Psoas muscle (tissue), 8 donors: ENCODE data around the gene TADA3. TPM values are rescaled to one million over a fixed set of nuclear protein-coding genes. Genes with fewer than 3 reads are reported as not detected.

Experiments
- ATAC-seq, 4 donors: fragments of 200-7000 bp; cut with Tn5 transposase; one replicate each; pipeline ENCODE4 v1.9.1; 2020; ENCODE audit warnings: moderate library complexity in 3 of 4, mild to moderate bottlenecking in 2 of 4
- DNase-seq, 2 donors: peaks; one replicate each; pipeline ENCODE4 v3.0.0-alpha.2; 2020
- H3K27ac ChIP-seq: fragments of 200-600 bp; one replicate; pipeline ENCODE4 v1.8.0; 2022
- H3K27me3 ChIP-seq, 3 donors: fragments of 200-600 bp in 1 of 3; one replicate each; pipeline versions ENCODE4 v1.6.1 to v1.8.0; 2013 to 2022; ENCODE audit warnings: low read length in 2 of 3, mild to moderate bottlenecking in 2 of 3, moderate library complexity in 1 of 3; ENCODE audit not compliant: insufficient read depth in 3 of 3
- H3K36me3 ChIP-seq, 2 donors: fragments of 200-600 bp in 1 of 2; one replicate each; pipeline versions ENCODE4 v1.6.1 to v1.8.0; 2013 to 2022; ENCODE audit warnings: low read depth in 1 of 2, mild to moderate bottlenecking in 1 of 2, moderate library complexity in 1 of 2; ENCODE audit not compliant: insufficient read depth in 1 of 2
- H3K4me1 ChIP-seq: fragments of 200-600 bp; one replicate; pipeline ENCODE4 v1.8.0; 2022
- H3K4me3 ChIP-seq: fragments of 200-600 bp; one replicate; pipeline ENCODE4 v1.8.0; 2022; ENCODE audit warnings: mild to moderate bottlenecking
- H3K9me3 ChIP-seq: fragments of 200-600 bp; one replicate; pipeline ENCODE4 v1.8.0; 2022
- WGBS, 3 donors: extraction: QIAGEN DNeasy Blood & Tissue Kit; methylation state at CpG; one replicate each; pipeline versions ENCODE4 v1.1.6 to v1.1.7; 2013; 5-methylcytosine and 5-hydroxymethylcytosine counted together
- intact Hi-C, 2 donors: fragments of 100-400 bp; cut with DNase I; formaldehyde crosslinking; loops; one replicate each; pipeline versions ENCODE4 v1.11.0 to v1.14.2; 2022
- polyA plus RNA-seq, 3 donors: library from polyadenylated mRNA; stranded (reverse); fragments of 200-250 nt; gene quantifications; one replicate each; pipeline ENCODE4 v1.2.3, GENCODE V29; 2013
- total RNA-seq, 4 donors: library from RNA; stranded (reverse); fragmentation: NEBNext Ultra II Directional in 2 of 4; extraction: Animal tissue kit (Norgen Biotek cat#: 25700) in 2 of 4; gene quantifications; one replicate each; pipeline versions ENCODE4 v1.2.1 to v1.2.4, GENCODE V29; 2021 to 2023
- TF ChIP-seq, protein P1 (sequence below): fragments of 200-600 bp; IDR thresholded peaks from one replicate; pipeline ENCODE4 v1.8.0; 2022; ENCODE audit warnings: antibody characterized with exemption
- donor health status: healthy with polysubstance abuse.
- donor health status: DM: no; HTN: no; CAD: no; lungs with moderate emphysema.
- donor health status: Bipolar disorder and iron deficiency.
- donor health status: healthy.
- donor health status: DM: yes; HTN: yes; CAD: no.
- donor health status: DM: no; HTN: no; CAD: no.
- donor health status: DM: no; HTN: no; CAD: no.
- donor health status: DM: yes; HTN: yes; CAD: no.

The TADA3 gene
- total and polyA plus RNA-seq, 7 donors, result 42.2 to 75.7 (median 43.3) TPM

DNA sequence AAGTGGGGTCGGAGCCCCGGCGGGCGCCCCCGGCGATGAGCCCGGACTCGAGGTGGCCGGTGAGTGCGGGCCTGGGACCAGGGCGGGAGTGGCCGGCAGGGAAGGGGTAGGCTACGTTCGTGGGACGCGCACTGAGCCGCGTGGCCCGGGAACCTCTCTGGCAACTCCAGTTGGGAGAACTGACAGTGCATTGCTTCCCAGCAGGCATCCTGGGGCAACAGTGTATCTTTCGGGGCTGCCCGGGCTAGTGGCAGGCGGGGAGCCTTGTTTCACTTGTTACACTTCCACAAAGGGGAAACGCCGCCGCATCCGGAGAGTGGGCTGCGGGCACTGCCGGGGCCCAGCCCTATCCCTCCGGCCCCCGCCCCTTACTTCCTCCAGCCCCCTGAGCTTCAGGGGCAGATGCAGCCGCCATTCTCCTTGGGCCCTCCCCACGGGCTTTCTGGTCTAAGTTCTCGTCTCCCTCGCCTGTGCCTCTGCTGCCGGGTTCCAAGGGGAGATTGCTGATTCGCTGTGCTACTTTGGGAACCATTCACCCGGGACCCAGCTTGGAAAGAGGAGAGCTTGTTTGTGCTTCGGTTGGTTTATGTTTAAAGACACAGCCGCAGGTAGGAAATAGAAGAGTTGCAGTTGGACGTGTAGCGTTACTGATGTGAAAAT lies 60.1 kb downstream of the TADA3 start:
- TF ChIP-seq, protein P1, sequence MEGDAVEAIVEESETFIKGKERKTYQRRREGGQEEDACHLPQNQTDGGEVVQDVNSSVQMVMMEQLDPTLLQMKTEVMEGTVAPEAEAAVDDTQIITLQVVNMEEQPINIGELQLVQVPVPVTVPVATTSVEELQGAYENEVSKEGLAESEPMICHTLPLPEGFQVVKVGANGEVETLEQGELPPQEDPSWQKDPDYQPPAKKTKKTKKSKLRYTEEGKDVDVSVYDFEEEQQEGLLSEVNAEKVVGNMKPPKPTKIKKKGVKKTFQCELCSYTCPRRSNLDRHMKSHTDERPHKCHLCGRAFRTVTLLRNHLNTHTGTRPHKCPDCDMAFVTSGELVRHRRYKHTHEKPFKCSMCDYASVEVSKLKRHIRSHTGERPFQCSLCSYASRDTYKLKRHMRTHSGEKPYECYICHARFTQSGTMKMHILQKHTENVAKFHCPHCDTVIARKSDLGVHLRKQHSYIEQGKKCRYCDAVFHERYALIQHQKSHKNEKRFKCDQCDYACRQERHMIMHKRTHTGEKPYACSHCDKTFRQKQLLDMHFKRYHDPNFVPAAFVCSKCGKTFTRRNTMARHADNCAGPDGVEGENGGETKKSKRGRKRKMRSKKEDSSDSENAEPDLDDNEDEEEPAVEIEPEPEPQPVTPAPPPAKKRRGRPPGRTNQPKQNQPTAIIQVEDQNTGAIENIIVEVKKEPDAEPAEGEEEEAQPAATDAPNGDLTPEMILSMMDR, result no peak
- H3K27me3 ChIP-seq, result no peaks in the 10 kb centered on the region
- intact Hi-C loops, result no loop called here
- peak overlapping the region; percentile 95 for H3K4me3 ChIP-seq
- peaks cover 17% of the 10 kb centered on the region for H3K4me1 ChIP-seq
- no peak for DNase-seq
- peaks cover 0 to 35% of the 10 kb centered on the region in 2 donors for H3K36me3 ChIP-seq
- peak in 3 of 4 donors; percentile 5 to 28 (median 23) for ATAC-seq
- H3K27ac ChIP-seq, result peak overlapping the region; percentile 100
- no peaks in the 10 kb centered on the region for H3K9me3 ChIP-seq
- 1 to 2% (median 1%) methylated on average over 30 to 41 of the region's 41 CpGs for WGBS, 3 donors

DNA sequence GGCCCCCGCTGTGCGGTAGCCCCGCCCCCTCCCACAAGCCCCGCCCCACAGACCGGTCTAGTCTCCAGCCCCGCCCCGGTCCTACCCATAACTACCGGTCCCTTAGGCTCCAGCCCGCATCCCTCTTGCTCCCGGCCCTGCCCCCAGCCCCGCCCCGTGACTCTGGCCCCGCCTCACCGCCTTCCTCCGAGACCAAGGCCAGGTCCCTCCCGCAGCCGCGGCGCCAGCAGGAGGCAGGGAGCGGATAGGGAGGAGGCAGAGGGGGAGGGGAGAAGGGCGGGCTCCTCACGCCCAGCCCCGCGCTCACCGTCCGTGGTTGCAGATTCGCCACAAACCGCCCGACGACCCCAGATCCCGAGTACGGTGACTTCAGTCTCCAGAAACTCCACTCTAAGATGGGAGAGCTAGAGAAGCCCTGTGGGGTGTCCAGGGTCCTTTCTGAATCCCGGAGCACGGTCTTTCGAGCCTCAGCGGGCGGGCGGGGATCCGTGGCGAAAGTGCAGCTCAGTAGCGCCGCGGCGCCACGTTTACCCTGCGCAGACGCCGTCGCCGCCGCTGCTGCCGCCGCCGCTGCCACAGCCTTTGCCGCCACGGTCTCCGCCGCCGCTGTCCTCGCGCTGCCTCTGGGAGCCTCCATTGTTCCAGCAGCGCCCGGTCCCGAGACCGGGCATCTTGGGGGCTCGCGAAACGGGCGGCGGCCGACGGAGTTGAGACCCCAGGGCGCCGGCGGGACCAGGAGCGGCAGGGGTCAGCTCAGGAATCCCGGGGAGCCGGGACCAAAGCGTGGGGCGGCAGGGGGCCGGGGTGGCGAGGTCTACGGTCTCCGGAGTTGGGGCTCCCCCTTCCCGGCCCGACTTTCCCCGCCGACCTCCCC lies 60.8 kb downstream of the TADA3 start, which contains the start of gene BRPF1:
BRPF1 (plus strand) TSS at position 530 of the 874 bp plus-strand sequence. CDS start 2,406 bp downstream, outside the sequence.
- ATAC-seq, result peak; percentile 97 to 98 (median 98)
- peak within 1 kb of the TSS; percentile 100 for H3K27ac ChIP-seq
- intact Hi-C loops, result loop anchor here in 1 of 2 donors (1.0 kb wide), 1 partner anchor 18 kb away; the partner anchor contains the start of gene OGG1
- TF ChIP-seq, protein P1, result no peak
- H3K36me3 ChIP-seq, result peaks cover 0 to 27% of the 10 kb centered on the region in 2 donors
- peak within 1 kb of the TSS; percentile 95 for H3K4me3 ChIP-seq
- peaks cover 17% of the 10 kb centered on the region for H3K4me1 ChIP-seq
- no peaks in the 10 kb centered on the region for H3K27me3 ChIP-seq
- 0 to 1% (median 1%) methylated on average over 66 to 88 of the region's 88 CpGs for WGBS, 3 donors
- peak; percentile 100 for DNase-seq
- no peaks in the 10 kb centered on the region for H3K9me3 ChIP-seq

DNA sequence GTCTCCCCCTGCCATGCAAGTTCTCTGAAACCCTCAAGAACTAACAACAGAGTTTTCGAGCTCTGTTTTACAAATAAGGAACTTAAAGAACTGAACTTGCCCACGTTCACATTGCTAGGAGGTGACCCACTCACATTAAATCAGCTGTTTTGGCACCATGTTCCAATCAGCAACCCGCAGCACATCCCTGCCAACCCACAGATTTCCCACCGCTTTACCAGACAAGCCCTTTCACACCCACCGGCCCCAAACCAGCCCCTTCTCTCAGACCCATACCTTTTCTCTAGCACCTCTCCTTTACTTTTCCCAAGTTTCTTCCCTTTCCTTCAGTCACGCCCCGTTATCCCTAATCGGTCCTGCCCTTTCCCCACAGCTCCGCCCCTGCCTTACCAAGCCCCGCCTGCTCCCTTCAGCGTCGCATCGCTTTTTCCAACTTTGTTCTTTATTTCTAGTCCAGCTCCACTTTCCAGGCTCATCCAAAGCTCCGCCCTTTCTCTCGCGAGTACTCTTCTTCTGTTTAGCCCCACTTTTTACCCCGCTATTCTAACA lies 61.5 kb downstream of the TADA3 start:
- intact Hi-C loops, result loop anchor here in 1 of 2 donors (1.0 kb wide), 1 partner anchor 19 kb away; the partner anchor contains the start of gene OGG1
- WGBS, 3 donors, result 2% methylated on average over 16 of the region's 17 CpGs
- Histone ChIP-seq H3K9me3 (no peaks in the 10 kb centered on the region), H3K27ac (peak overlapping the region; percentile 100), H3K27me3 (no peaks in the 10 kb centered on the region), H3K36me3 (peaks cover 0 to 20% of the 10 kb centered on the region in 2 donors), H3K4me3 (peak overlapping the region; percentile 95), H3K4me1 (peaks cover 17% of the 10 kb centered on the region)
- peak; percentile 56 to 73 (median 66) for ATAC-seq
- TF ChIP-seq, protein P1, result no peak
- DNase-seq, result no peak

Other genes starting within 250 kb of the TADA3 start
- gene LHFPL4, start 238.7 kb downstream of the TADA3 start, total RNA-seq, result not detected
- under 1 TPM in 1 of 3 donors, not detected in 2; 0.01 TPM for gene LHFPL4, start 238.7 kb downstream of the TADA3 start, polyA plus RNA-seq
- gene MTMR14, start 143.0 kb downstream of the TADA3 start, total RNA-seq, result 10 to 100 TPM; 29.7 to 67.2 (median 37.4) TPM
- 10 to 100 TPM; 31.2 to 57.5 (median 38.7) TPM for gene MTMR14, start 143.0 kb downstream of the TADA3 start, polyA plus RNA-seq
- not detected for gene CPNE9, start 88.6 kb downstream of the TADA3 start, total RNA-seq
- under 1 TPM in 1 of 3 donors, not detected in 2; 0.05 TPM for gene CPNE9, start 88.6 kb downstream of the TADA3 start, polyA plus RNA-seq
- gene BRPF1, start 60.7 kb downstream of the TADA3 start, total RNA-seq, result 10 to 100 TPM in 3 of 4 donors, 1 to 10 TPM in 1; 9.9 to 16.1 (median 12.5) TPM
- 1 to 10 TPM; 6.8 to 9.8 (median 9.0) TPM for gene BRPF1, start 60.7 kb downstream of the TADA3 start, polyA plus RNA-seq
- 1 to 10 TPM; 6.9 to 9.5 (median 8.1) TPM for gene OGG1, start 42.5 kb downstream of the TADA3 start, total RNA-seq
- 10 to 100 TPM in 1 of 3 donors, 1 to 10 TPM in 2; 6.3 to 19.7 (median 9.1) TPM for gene OGG1, start 42.5 kb downstream of the TADA3 start, polyA plus RNA-seq
- gene CAMK1, start 22.5 kb downstream of the TADA3 start, total RNA-seq, result 1 to 10 TPM; 4.5 to 7.2 (median 5.5) TPM
- gene CAMK1, start 22.5 kb downstream of the TADA3 start, polyA plus RNA-seq, result 1 to 10 TPM; 3.9 to 5.7 (median 5.5) TPM
- 100 to 1,000 TPM in 1 of 4 donors, 10 to 100 TPM in 3; 53.9 to 117 (median 84.9) TPM for gene ARPC4, start 609 bp upstream of the TADA3 start, total RNA-seq
- gene ARPC4, start 609 bp upstream of the TADA3 start, polyA plus RNA-seq, result 100 to 1,000 TPM in 2 of 3 donors, 10 to 100 TPM in 1; 76.9 to 155 (median 142) TPM
- 10 to 100 TPM in 1 of 4 donors, 1 to 10 TPM in 3; 6.4 to 19.0 (median 7.7) TPM for gene TTLL3, start 17.8 kb upstream of the TADA3 start, total RNA-seq
- gene TTLL3, start 17.8 kb upstream of the TADA3 start, polyA plus RNA-seq, result 1 to 10 TPM; 2.9 to 5.0 (median 4.3) TPM
- gene RPUSD3, start 51.5 kb upstream of the TADA3 start, total RNA-seq, result 10 to 100 TPM; 39.7 to 49.4 (median 45.8) TPM
- 10 to 100 TPM; 55.2 to 64.2 (median 59.9) TPM for gene RPUSD3, start 51.5 kb upstream of the TADA3 start, polyA plus RNA-seq
- gene CIDEC, start 87.8 kb upstream of the TADA3 start, total RNA-seq, result 1 to 10 TPM in 2 of 4 donors, under 1 TPM in 2; 0.75 to 3.3 (median 1.3) TPM
- gene CIDEC, start 87.8 kb upstream of the TADA3 start, polyA plus RNA-seq, result 10 to 100 TPM in 1 of 3 donors, 1 to 10 TPM in 2; 3.5 to 15.0 (median 4.4) TPM
- 10 to 100 TPM; 18.6 to 44.4 (median 29.5) TPM for gene JAGN1, start 98.1 kb upstream of the TADA3 start, total RNA-seq
- gene JAGN1, start 98.1 kb upstream of the TADA3 start, polyA plus RNA-seq, result 10 to 100 TPM; 45.2 to 98.2 (median 64.9) TPM
- under 1 TPM; 0.20 to 0.84 (median 0.59) TPM for gene IL17RE, start 110.4 kb upstream of the TADA3 start, total RNA-seq
- 1 to 10 TPM in 1 of 3 donors, under 1 TPM in 2; 0.07 to 1.1 (median 0.86) TPM for gene IL17RE, start 110.4 kb upstream of the TADA3 start, polyA plus RNA-seq
- gene IL17RC, start 124.6 kb upstream of the TADA3 start, total RNA-seq, result 10 to 100 TPM; 10.4 to 27.0 (median 20.5) TPM
- 10 to 100 TPM; 10.8 to 21.9 (median 13.9) TPM for gene IL17RC, start 124.6 kb upstream of the TADA3 start, polyA plus RNA-seq
- gene CRELD1, start 141.4 kb upstream of the TADA3 start, total RNA-seq, result 10 to 100 TPM; 28.5 to 47.5 (median 37.8) TPM
- 10 to 100 TPM; 24.2 to 35.0 (median 25.2) TPM for gene CRELD1, start 141.4 kb upstream of the TADA3 start, polyA plus RNA-seq
- 1 to 10 TPM; 1.3 to 1.9 (median 1.6) TPM for gene PRRT3, start 159.9 kb upstream of the TADA3 start, total RNA-seq
- gene PRRT3, start 159.9 kb upstream of the TADA3 start, polyA plus RNA-seq, result 1 to 10 TPM in 1 of 3 donors, under 1 TPM in 2; 0.55 to 4.0 (median 0.65) TPM
- 100 to 1,000 TPM; 145 to 266 (median 188) TPM for gene EMC3, start 194.4 kb upstream of the TADA3 start, total RNA-seq
- 100 to 1,000 TPM; 171 to 256 (median 198) TPM for gene EMC3, start 194.4 kb upstream of the TADA3 start, polyA plus RNA-seq
- gene FANCD2, start 234.0 kb upstream of the TADA3 start, total RNA-seq, result 1 to 10 TPM in 1 of 4 donors, under 1 TPM in 3; 0.39 to 1.0 (median 0.75) TPM
- gene FANCD2, start 234.0 kb upstream of the TADA3 start, polyA plus RNA-seq, result 1 to 10 TPM in 1 of 3 donors, under 1 TPM in 2; 0.08 to 1.0 (median 0.47) TPM